H1 (cell line): ENCODE results near the gene ARHGEF2. TPM values are rescaled to one million over a fixed set of nuclear protein-coding genes. Genes with fewer than 3 reads are reported as not detected.

Experiments used
- CTCF ChIA-PET: fragments of 300-600 bp; sonication (Branson Sonifier 250); formaldehyde crosslinking; loops from one replicate; lab custom pipeline; 2021; ENCODE audit not compliant: partially characterized antibody; lab: Charles Lee
- POLR2A ChIA-PET: fragments of 300-600 bp; sonication (Branson Sonifier 250); formaldehyde crosslinking; loops from one replicate; lab custom pipeline; 2021; ENCODE audit warnings: inconsistent platforms; ENCODE audit not compliant: partially characterized antibody; lab: Charles Lee
- DNase-seq, 2 experiments: peaks; one replicate each; pipeline versions ENCODE4 v3.0.0 to v3.0.0-alpha.2; 2010 to 2022; ENCODE audit warnings: low spot score in 2 of 2, low read depth in 1 of 2, mixed read lengths in 1 of 2
- FAIRE-seq: peaks from 2 replicates; lab custom pipeline; 2011; peaks lifted over from hg19 to GRCh38; lab: Jason Lieb, UNC
- H2AFZ ChIP-seq: 2 replicates; pipeline ENCODE4 v1.8.1; 2012; ENCODE audit warnings: low read length, inconsistent platforms
- H2AK5ac ChIP-seq: 2 replicates; pipeline ENCODE4 v1.6.1; 2013; ENCODE audit warnings: low read depth, low read length
- H2BK120ac ChIP-seq: replicated peaks from 2 replicates; pipeline ENCODE3; 2013; ENCODE audit warnings: low read depth, low read length, inconsistent platforms
- H2BK12ac ChIP-seq: 2 replicates; pipeline ENCODE4 v1.6.1; 2013; ENCODE audit warnings: low read depth, low read length
- H2BK15ac ChIP-seq: 2 replicates; pipeline ENCODE4 v1.6.1; 2013; ENCODE audit warnings: low read length
- H2BK20ac ChIP-seq: 2 replicates; pipeline ENCODE4 v1.6.1; 2013; ENCODE audit warnings: low read length
- H2BK5ac ChIP-seq: 2 replicates; pipeline ENCODE4 v1.6.1; 2013; ENCODE audit warnings: low read depth, low read length
- H3K14ac ChIP-seq: 2 replicates; pipeline ENCODE4 v1.6.1; 2013; ENCODE audit warnings: inconsistent platforms; ENCODE audit not compliant: insufficient read length
- H3K18ac ChIP-seq: 2 replicates; pipeline ENCODE4 v1.6.1; 2013; ENCODE audit warnings: low read length; ENCODE audit errors: extremely low read depth
- H3K23ac ChIP-seq: 2 replicates; pipeline ENCODE4 v1.6.1; 2013; ENCODE audit warnings: inconsistent platforms; ENCODE audit not compliant: insufficient read length
- H3K23me2 ChIP-seq: 2 replicates; pipeline ENCODE4 v1.6.1; 2013; ENCODE audit warnings: low read depth, low read length
- H3K27ac ChIP-seq: 2 replicates; pipeline ENCODE4 v1.6.1; 2011; ENCODE audit warnings: low read depth, low read length, inconsistent platforms
- H3K27me3 ChIP-seq, 4 experiments: replicated peaks in 1 of 4; 1 replicate in 1 of 4; 2 replicates in 3 of 4; pipeline versions ENCODE4 v1.6.1 to v1.8.1; 2011 to 2013; ENCODE audit warnings: low read length in 3 of 4, mild to moderate bottlenecking in 3 of 4, inconsistent platforms in 2 of 4, mixed read lengths in 2 of 4, moderate library complexity in 1 of 4; ENCODE audit not compliant: control insufficient read depth in 3 of 4, insufficient read depth in 3 of 4; ENCODE audit errors: extremely low read depth in 1 of 4
- H3K36me3 ChIP-seq, 4 experiments: 2 replicates each; pipeline versions ENCODE4 v1.6.1 to v1.8.1; 2011 to 2013; ENCODE audit warnings: mild to moderate bottlenecking in 4 of 4, low read length in 3 of 4, moderate library complexity in 2 of 4, control low read depth in 1 of 4, inconsistent platforms in 1 of 4; ENCODE audit not compliant: insufficient read depth in 4 of 4, control insufficient read depth in 2 of 4
- H3K4ac ChIP-seq: replicated peaks from 2 replicates; pipeline ENCODE3; 2013; ENCODE audit warnings: low read length, low read depth, mixed read lengths, inconsistent platforms; ENCODE audit not compliant: insufficient read length
- H3K4me1 ChIP-seq, 4 experiments: replicated peaks in 1 of 4; 1 replicate in 1 of 4; 2 replicates in 3 of 4; pipeline versions ENCODE4 v1.6.1 to v1.8.1; 2011 to 2013; ENCODE audit warnings: low read length in 3 of 4, inconsistent platforms in 2 of 4, mixed read lengths in 1 of 4; ENCODE audit not compliant: insufficient read depth in 4 of 4, control insufficient read depth in 3 of 4
- H3K4me2 ChIP-seq, 2 experiments: 2 replicates each; pipeline versions ENCODE4 v1.6.1 to v1.8.1; 2011 to 2013; ENCODE audit warnings: low read depth in 2 of 2, low read length in 2 of 2, control low read depth in 1 of 2, inconsistent platforms in 1 of 2, mild to moderate bottlenecking in 1 of 2; ENCODE audit not compliant: insufficient read depth in 1 of 2
- H3K4me3 ChIP-seq, 4 experiments: fragments of 200-600, 300-600 bp in 1 of 4; sonication (generic), shearing (Covaris generic), sonication (Bioruptor Twin) in 1 of 4; 2 replicates each; pipeline versions ENCODE4 v1.5.1 to v1.8.1; 2011 to 2016; ENCODE audit warnings: low read length in 4 of 4, low read depth in 3 of 4, control low read depth in 2 of 4, inconsistent platforms in 2 of 4, mild to moderate bottlenecking in 2 of 4, mixed read lengths in 1 of 4, moderate library complexity in 1 of 4; ENCODE audit not compliant: insufficient read depth in 2 of 4; ENCODE audit errors: extremely low read depth in 1 of 4
- H3K56ac ChIP-seq: replicated peaks from 2 replicates; pipeline ENCODE3; 2013; ENCODE audit warnings: low read depth, mild to moderate bottlenecking, mixed read lengths, low read length, inconsistent platforms; ENCODE audit not compliant: insufficient read length
- H3K79me1 ChIP-seq: 2 replicates; pipeline ENCODE4 v1.6.1; 2013; ENCODE audit warnings: low read depth, low read length, control low read depth
- H3K79me2 ChIP-seq, 2 experiments: 2 replicates each; pipeline versions ENCODE4 v1.6.1 to v1.8.1; 2012 to 2013; ENCODE audit warnings: low read length in 2 of 2, mild to moderate bottlenecking in 2 of 2, inconsistent platforms in 1 of 2; ENCODE audit not compliant: insufficient read depth in 2 of 2, control insufficient read depth in 1 of 2
- H3K9ac ChIP-seq, 4 experiments: replicated peaks in 1 of 4; 1 replicate in 1 of 4; 2 replicates in 3 of 4; pipeline versions ENCODE4 v1.6.1 to v1.8.1; 2011 to 2013; ENCODE audit warnings: low read depth in 3 of 4, low read length in 3 of 4, control low read depth in 2 of 4, mild to moderate bottlenecking in 2 of 4, moderate library complexity in 2 of 4, inconsistent platforms in 1 of 4; ENCODE audit errors: extremely low read depth in 1 of 4
- H3K9me3 ChIP-seq, 2 experiments: 2 replicates each; pipeline versions ENCODE4 v1.6.1 to v1.8.1; 2012 to 2013; ENCODE audit warnings: mild to moderate bottlenecking in 2 of 2, moderate library complexity in 2 of 2, control low read depth in 1 of 2, inconsistent platforms in 1 of 2, low read depth in 1 of 2, low read length in 1 of 2, mixed read lengths in 1 of 2; ENCODE audit not compliant: insufficient read depth in 2 of 2
- H4K20me1 ChIP-seq, 2 experiments: replicated peaks in 1 of 2; 2 replicates each; pipeline versions ENCODE3 to v1.8.1; 2011 to 2013; ENCODE audit warnings: inconsistent platforms in 2 of 2, low read length in 2 of 2, mild to moderate bottlenecking in 1 of 2; ENCODE audit not compliant: insufficient read depth in 2 of 2, control insufficient read depth in 1 of 2
- H4K5ac ChIP-seq: 2 replicates; pipeline ENCODE4 v1.6.1; 2013; ENCODE audit warnings: low read length, low read depth, mixed read lengths, inconsistent platforms; ENCODE audit not compliant: insufficient read length
- H4K8ac ChIP-seq: 2 replicates; pipeline ENCODE4 v1.8.0; 2013; ENCODE audit warnings: mild to moderate bottlenecking, moderate library complexity, low read length, inconsistent platforms; ENCODE audit not compliant: insufficient read depth; ENCODE audit errors: extremely low read depth
- H4K91ac ChIP-seq: replicated peaks from 2 replicates; pipeline ENCODE3; 2013; ENCODE audit warnings: low read length, mixed read lengths, inconsistent platforms; ENCODE audit not compliant: insufficient read length
- ASH2L ChIP-seq: fragments of 200-600, 300-600 bp; sonication (generic); IDR thresholded peaks from one replicate; pipeline ENCODE4 v1.7.1; 2017; ENCODE audit warnings: low read length
- CEBPB ChIP-seq: IDR thresholded peaks from 2 replicates; pipeline ENCODE4 v1.6.1; 2012; ENCODE audit warnings: low read depth, low read length
- CREB1 ChIP-seq: IDR thresholded peaks from 2 replicates; pipeline ENCODE4 v1.6.1; 2012; ENCODE audit warnings: inconsistent platforms
- KDM5A ChIP-seq: fragments of 200-600 bp; IDR thresholded peaks from 2 replicates; pipeline ENCODE4 v1.7.1; 2012; ENCODE audit warnings: mild to moderate bottlenecking, low read length, inconsistent platforms, mixed read lengths
- MAFK ChIP-seq: IDR thresholded peaks from 2 replicates; pipeline ENCODE4 v1.6.1; 2012; ENCODE audit warnings: low read depth, mild to moderate bottlenecking, improper control_type of control experiment, low read length
- POLR2A ChIP-seq, 2 experiments: IDR thresholded peaks; 1 replicate in 1 of 2; 2 replicates in 1 of 2; pipeline ENCODE4 v1.6.1; 2011; ENCODE audit warnings: low read depth in 2 of 2, low read length in 2 of 2, mild to moderate bottlenecking in 2 of 2; ENCODE audit errors: control extremely low read depth in 1 of 2
- SP1 ChIP-seq: IDR thresholded peaks from 2 replicates; pipeline ENCODE4 v1.6.1; 2011; ENCODE audit warnings: low read depth, low read length
- SP4 ChIP-seq: IDR thresholded peaks from 2 replicates; pipeline ENCODE4 v1.6.1; 2012; ENCODE audit warnings: low read length, inconsistent platforms
- TAF7 ChIP-seq: optimal IDR thresholded peaks from 2 replicates; pipeline ENCODE3; 2011; ENCODE audit warnings: low read depth, mild to moderate bottlenecking, inconsistent platforms, low read length, moderate library complexity, borderline replicate concordance
- TBP ChIP-seq: IDR thresholded peaks from 2 replicates; pipeline ENCODE4 v1.6.1; 2011; ENCODE audit warnings: low read depth, low read length, improper control_type of control experiment
- TCF12 ChIP-seq: IDR thresholded peaks from 2 replicates; pipeline ENCODE4 v1.6.1; 2011; ENCODE audit warnings: low read depth, mild to moderate bottlenecking, low read length
- WGBS, 2 experiments: shearing (Covaris generic) in 1 of 2; methylation state at CpG; one replicate each; pipeline versions ENCODE4 v1.1.6 to v1.1.7; 2013 to 2015; ENCODE audit warnings: low lambda C conversion rate in 2 of 2, mixed read lengths in 2 of 2, inconsistent platforms in 1 of 2, low coverage in 1 of 2, missing lambda C conversion rate in 1 of 2; ENCODE audit not compliant: insufficient replicate concordance in 2 of 2, insufficient coverage in 1 of 2, insufficient read length in 1 of 2; ENCODE audit errors: extremely low coverage in 1 of 2, missing lambda C conversion rate in 1 of 2; 5-methylcytosine and 5-hydroxymethylcytosine counted together
- polyA plus RNA-seq, 7 experiments: library from polyadenylated mRNA; depleted of rRNA in 3 of 7; stranded (reverse) in 5 of 7; unstranded in 2 of 7; fragments of >200 nt in 5 of 7; fragments of 200-250 nt in 2 of 7; gene quantifications; 1 replicate in 5 of 7; 2 replicates in 1 of 7; 4 replicates in 1 of 7; pipeline versions ENCODE4 v1.2.1 to v1.2.3, GENCODE V29; 2011 to 2013; ENCODE audit warnings: missing spikeins in 2 of 7, mixed read lengths in 2 of 7
- total RNA-seq: library from RNA; stranded (reverse); fragmentation: NEBNext Ultra II Directional; extraction: Animal tissue kit (Norgen Biotek cat#: 25700); gene quantifications from 2 replicates; pipeline ENCODE4 v1.2.1, GENCODE V29; 2021

The ARHGEF2 gene
- total and polyA plus RNA-seq, 2 of the 8 experiments (the other 6 are each of a cell fraction or from before 2014, with no cell fraction given) = 42.7 to 80.5 TPM

DNA sequence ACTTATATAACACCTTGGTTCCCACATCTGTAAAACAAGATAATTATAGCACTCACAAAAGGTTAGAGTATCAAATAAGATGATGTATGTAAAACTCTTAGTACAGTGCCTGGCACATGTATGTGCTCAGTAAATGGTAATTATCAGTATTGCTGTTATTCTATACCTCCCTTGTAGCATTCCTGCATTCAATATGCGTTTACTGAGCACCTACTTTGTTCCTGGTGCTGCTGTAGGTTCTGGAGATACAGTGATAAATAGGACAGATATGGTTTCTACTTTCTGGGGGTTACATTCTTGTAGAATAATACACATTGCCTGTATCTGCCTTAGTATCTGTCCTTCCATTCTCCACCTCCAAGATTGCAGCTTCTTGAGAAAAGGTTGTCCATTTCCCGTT, 43.6 kb upstream of the ARHGEF2 start:
- Histone ChIP-seq H3K56ac (no peak overlapping the region), H3K27ac (no peak overlapping the region), H3K79me2 (peaks cover 5 to 15% of the 10 kb centered on the region in 2 experiments), H3K27me3 (peaks cover 0 to 4% (median under 1%) of the 10 kb centered on the region in 4 experiments; a peak in 1 of 7 replicates), H3K9ac (no peak overlapping the region), H3K23me2 (peaks cover 5% of the 10 kb centered on the region; the same call in 1 of the 2 replicates), H2AK5ac (no peak overlapping the region), H3K18ac (no peak overlapping the region), H3K4ac (no peak overlapping the region), H2BK15ac (no peak overlapping the region), H2BK5ac (no peak overlapping the region), H3K4me3 (no peak overlapping the region), H2BK12ac (no peak overlapping the region), H4K91ac (no peak overlapping the region), H4K20me1 (peaks cover 0 to 2% of the 10 kb centered on the region in 2 experiments), H4K8ac (no peak overlapping the region), H3K4me1 (peaks cover 0 to 5% (median 1%) of the 10 kb centered on the region in 4 experiments; a peak in 3 of 7 replicates), H3K4me2 (no peak overlapping the region), H3K14ac (no peak overlapping the region), H2BK20ac (no peak overlapping the region), H4K5ac (no peak overlapping the region), H3K23ac (no peak overlapping the region), H2BK120ac (no peak overlapping the region), H3K79me1 (0 out of 2 replicates have a peak, but pooled peaks cover 5% of the 10 kb centered on the region), H3K36me3 (peaks cover 0 to 20% (median 8%) of the 10 kb centered on the region in 4 experiments; a peak in 4 of 8 replicates), H3K9me3 (no peaks in the 10 kb centered on the region), H2AFZ (no peak overlapping the region)
- no peak for FAIRE-seq
- TF ChIP-seq TAF7 (no peak), TCF12 (no peak), SP1 (no peak), CEBPB (no peak), CREB1 (no peak), POLR2A (IDR thresholded peaks at IDR 0.05; ENCODE audit: control extremely low read depth in 1 of 2, low read depth in 2 of 2, low read length in 2 of 2) (no peak), SP4 (no peak), ASH2L (no peak), TBP (no peak), MAFK (no peak), KDM5A (no peak)
- no peak for DNase-seq
- POLR2A ChIA-PET = interaction anchor here (0.8 to 2.3 kb wide), 7 partner anchors 19 to 61 kb away, joined by 3 to 9 read pairs (median 3); partner anchors contain the start of genes MEX3A and RAB25
- WGBS, 2 experiments = 90% methylated on average over 2 of the region's 2 CpGs; no CpG with 5 or more reads in 1 of the 2 experiments
- CTCF ChIA-PET = interaction anchor here (0.9 to 8.9 kb wide), 8 partner anchors 9 to 108 kb away, joined by 3 to 77 read pairs (median 6); partner anchors contain the start of gene UBQLN4
